ENCODE data around the gene KLHL18.
"Not testable (repeated sequence)": the region's sequence is repeated elsewhere in the genome, so short reads cannot be mapped to it uniquely, and the experiment has no call there.

KLHL18 gene

GRCh38 chr3:47315069-47315647, 32.4 kb downstream of the KLHL18 start:
- DNase-seq, result no peak

GRCh38 chr3:47316151-47316550, 33.4 kb downstream of the KLHL18 start:
- not testable (repeated sequence) for DNase-seq

DNA sequence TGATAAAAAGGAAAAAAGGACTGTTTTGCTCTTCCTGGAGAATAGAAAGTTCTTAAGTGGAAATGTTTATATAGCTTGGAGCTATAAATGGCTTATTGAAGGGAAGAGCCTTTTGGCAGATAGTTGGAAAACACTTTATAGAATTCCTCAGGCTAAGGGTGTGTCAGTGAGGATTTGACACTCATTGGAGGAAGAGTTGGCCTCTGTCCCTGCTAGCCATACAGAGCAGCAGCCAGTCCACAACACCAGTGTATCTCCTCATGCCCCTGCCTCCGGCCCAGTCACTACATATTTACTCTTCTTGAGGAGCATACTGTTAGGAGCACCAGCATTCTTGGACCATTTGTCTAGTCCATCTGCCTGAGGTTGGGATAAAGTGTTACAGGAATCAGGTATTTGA, 36.2 kb downstream of the KLHL18 start:
- DNase-seq, result no peak

DNA sequence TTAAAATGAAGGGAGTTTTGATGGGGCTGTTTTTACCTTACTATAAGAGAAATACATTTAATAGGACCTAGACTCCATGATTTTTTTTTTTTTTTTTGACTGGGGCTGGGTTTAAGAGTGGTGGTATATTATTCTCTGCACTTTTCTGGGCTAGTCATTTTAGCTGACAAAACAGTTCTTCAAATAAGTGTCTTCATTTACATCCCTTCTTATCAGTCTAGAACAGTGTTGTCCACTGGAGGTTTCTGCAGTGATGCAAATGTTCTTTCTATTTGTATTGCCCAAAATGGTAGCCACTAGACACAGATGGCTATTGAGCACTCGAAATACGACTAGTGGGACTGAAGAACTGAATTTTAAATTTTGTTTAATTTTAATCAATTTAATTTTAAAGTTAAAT, 37.2 kb downstream of the KLHL18 start:
- no peak for DNase-seq

- DNase-seq, result no peak
Measured at GRCh38 chr3:47323431-47324277, 40.9 kb downstream of the KLHL18 start.

DNA sequence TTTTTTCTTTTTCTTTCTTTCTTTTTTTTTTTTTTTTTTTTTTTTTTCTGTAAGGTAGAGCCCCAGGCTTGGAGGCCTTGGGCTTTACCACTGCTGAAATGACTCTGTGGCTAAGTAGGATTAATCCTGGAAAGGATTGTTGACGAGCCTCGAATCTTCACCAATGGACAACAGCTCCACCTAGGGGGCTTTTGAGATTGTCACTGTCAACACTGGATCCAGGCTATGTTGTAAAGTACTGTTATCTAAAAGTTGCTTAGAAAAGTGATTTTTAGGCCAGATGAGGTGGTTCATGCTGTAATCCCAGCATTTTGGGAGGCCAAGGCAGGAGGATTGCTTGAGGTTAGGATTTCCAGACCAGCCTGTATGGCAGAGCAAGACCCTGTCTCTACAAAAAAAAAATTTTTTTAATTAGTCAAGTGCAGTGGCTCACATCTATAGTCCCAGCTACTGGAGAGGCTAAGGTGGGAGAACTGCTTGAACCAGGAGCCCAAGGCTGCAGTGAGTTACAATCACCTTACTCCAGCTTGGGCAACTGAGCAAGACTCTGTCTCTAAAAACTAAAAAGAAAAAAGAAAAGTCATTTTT, 41.6 kb downstream of the KLHL18 start:
- no peak for DNase-seq

DNA sequence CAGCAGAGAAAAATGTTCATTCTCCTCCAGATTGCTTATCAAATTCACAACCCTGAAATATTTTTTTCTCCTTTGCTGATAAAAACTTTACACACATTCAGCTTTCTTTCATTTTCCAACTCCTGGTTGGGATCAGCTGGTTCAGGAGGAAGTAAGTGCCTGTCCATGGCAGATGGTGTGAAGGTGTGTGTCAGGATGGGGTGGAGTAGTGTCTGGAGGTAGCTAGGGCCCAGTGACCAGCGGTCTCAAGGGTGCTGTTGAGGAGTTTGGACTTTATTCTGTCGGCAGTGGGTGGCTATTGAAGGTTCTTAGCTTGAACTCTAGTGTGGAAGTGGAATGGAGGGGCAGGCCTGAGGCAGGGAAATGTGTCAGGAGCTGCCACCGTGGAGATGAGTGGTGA, 51.2 kb downstream of the KLHL18 start:
- DNase-seq, result no peak

DNA sequence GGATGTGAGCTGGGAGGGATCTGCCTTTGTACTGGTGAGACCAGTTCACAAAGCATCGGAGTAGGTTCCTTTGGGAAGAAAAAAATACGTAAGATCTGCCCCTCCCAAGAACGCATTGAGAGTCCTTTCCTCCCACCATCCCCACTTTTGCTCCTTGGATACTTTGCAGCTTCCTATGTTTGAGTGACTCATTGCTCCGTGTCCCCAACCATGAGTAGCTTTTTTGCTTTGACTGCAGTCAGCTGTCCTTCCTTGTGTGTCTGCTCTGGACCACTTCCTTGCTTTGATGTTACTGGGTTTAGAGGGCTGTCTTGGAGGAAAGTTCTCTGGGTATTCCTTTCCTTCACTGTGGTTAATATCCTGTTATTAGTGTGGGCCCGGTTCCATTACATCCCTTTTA, 54.9 kb downstream of the KLHL18 start:
- DNase-seq, result no peak

- DNase-seq, result no peak
Measured at GRCh38 chr3:47339951-47340350, 57.2 kb downstream of the KLHL18 start.

DNA sequence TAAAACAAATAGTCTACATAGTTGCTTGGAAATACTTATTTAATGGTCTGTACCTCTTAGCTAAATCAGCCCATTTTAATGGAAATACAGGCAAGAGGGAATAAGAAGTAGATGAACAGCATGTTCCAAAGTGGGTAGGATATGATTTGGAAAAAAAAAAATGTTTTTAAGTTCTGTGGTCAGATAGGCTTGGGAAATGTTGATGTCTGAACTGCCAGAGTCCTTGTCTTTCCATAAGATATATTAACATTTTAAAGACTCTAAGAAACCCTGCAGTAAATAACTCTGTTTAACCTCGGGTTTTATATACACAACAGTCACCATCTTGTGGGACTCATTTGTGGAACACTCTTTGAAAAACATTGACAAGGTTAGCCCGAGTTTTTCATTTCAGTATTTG, 58.1 kb downstream of the KLHL18 start:
- DNase-seq, result no peak

DNA sequence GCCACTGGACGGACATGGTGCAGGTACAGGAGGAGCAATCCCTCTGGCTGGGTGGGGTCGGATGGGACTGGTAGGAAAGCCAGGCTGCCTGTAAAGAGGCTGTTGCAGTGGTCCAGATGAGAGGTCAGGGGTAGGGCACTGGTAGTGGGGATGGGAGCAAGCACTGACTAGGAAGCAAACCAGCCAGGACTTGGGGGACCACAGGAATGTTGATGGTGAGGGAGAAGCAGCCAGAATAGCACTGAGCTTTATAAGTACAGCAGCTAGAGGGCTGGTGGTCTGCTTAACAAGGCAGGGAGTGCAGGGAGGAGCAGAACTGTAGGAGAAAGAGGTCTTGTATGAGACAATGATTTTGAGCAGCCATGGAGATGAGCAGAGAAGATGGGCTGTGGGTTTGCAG, 59.4 kb downstream of the KLHL18 start:
- no peak for DNase-seq

DNA sequence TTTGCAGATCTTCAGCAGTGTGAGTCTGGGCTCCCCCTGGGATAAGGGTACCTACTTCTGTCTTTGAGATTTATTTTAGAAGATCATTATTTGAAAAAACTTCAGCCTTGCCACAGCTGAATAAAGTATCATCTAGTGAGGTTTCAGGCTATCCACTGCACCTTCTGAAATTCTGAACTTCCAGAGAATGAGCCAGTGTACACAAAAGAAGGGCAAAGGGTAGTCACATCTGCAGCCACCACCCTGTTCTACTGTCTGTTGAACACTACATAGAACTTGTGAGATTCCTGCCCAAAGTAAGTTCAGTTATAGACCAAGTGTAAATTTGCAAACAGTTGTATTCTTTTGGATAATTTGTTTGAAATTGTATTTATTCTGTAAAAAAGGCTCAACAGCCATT, 60.1 kb downstream of the KLHL18 start:
- no peak for DNase-seq

DNA sequence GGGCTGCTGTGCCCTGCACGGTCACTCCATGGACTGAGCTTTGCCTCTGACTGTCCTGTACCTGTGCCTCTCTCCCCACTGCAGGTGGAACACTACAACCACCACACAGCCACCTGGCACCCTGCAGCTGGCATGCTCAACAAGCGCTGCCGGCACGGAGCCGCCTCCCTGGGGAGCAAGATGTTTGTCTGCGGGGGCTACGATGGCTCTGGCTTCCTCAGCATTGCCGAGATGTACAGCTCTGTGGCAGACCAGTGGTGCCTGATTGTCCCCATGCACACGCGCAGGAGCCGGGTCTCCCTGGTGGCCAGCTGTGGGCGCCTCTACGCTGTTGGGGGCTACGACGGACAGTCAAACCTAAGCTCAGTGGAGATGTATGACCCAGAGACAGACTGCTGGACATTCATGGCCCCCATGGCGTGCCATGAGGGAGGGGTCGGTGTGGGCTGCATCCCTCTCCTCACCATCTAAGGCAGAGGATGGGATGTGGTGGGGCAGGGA, 60.8 kb downstream of the KLHL18 start:
- DNase-seq, result no peak

DNA sequence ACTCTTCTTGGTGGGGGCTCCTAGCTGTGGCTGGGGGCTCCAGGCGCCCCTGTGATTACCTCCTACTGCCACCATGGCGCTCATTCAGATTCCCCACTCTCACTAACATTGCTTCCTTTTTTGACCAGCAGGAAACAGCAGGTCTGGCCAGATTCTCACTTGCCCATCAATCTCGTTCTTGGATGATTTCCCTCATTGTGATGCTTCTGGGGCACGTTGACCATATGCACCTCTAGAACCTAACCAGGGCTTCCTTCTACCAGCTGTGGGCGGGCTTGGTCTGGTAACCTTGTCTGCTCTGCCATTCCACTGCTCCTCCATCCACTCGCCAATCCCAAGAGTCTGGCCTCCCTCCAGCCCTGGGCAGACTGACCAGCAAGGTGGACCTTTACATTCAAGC, 62.2 kb downstream of the KLHL18 start:
- no peak for DNase-seq

DNA sequence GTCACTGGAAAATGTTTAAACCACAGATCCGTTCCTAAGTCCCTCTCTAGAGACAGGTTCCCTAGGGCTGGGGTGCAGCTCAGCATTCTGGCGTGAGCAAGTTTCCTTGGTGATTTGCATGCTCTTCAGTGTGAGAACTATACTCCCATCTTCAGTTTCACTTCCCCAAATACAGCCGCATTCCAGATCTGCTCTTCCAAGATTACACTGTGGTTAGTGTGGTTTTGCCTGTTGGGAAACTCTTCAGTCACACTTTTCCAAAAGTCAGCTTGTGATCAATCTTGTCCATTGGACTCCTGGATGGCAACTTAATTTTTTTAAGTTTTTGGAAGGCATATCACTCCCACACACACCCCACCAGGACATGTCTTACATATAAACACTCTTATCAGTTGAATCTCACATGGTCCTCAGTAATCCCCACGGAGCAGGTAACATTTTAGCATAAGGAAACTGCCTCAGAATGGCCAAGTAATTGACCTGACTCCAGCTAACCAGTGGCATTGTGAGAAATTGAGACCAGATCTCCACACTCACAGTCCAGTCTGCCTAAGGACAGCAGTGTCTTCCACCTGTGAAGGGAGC, 64.6 kb downstream of the KLHL18 start:
- no peak for DNase-seq

- DNase-seq, result no peak
Measured at GRCh38 chr3:47348411-47349154, 65.8 kb downstream of the KLHL18 start.

- no peak for DNase-seq
Measured at GRCh38 chr3:47355010-47355409, 72.3 kb downstream of the KLHL18 start.

DNA sequence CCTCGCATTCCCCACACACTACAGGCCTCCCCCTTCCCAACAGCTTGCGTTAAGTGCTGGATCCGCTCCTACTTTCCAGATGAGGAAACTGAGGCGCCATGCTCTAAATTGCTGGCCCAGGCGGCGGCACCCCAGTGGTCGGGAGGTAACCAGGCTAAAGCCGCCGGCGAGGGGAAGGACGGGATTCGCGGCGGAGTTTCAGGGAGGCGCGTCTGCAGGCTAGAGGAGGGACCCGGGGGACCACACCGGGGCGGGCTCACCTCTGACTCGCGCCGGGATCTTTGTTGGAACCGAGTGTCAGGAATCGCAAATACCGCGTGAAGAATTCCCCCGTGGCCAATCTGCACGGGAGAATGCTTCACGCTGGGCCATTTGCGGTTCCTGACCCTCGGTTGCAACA, 73.5 kb downstream of the KLHL18 start:
- no peak for DNase-seq

DNA sequence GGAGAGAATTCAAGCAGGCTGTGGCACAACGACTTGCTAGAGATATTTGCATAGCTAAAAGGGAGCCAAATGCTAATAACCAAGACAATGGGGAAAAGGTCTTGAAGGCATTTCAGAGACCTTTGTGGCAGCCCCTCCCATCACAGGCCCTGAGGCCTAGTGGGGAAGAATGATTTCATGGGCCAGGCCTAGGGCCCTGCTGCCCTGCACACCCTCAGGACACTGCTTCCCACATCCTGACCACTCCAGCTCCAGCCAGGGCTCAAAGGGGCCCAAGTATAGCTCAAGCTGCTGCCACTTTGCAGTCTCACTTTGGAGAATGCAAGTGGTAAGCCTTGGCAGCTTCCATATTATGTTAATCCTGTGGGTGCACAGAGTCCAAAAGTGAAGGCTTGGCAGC, 76.6 kb downstream of the KLHL18 start:
- no peak for DNase-seq

- not testable (repeated sequence) for DNase-seq
Measured at GRCh38 chr3:47360110-47360517, 77.4 kb downstream of the KLHL18 start.

DNA sequence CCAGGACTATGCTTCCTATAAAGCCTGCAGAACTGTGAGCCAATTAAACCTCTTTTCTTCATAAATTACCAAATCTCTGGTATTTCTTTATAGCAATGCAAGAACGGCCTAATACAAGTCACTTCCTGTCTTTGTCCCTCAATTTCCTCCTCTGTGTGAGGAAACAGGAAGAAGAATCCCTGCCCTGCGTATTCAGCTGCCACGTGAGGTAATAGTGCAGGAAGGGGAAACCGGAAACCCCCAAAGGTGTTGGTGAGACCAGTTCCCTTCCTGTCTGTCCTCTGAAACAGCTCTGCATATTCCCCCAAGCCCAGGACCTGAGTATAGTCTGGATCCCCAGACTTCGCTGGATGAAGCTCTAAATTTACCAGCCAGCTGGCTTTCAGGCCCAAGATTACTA, 80.0 kb downstream of the KLHL18 start:
- DNase-seq, result no peak

- no peak for DNase-seq
Measured at GRCh38 chr3:47365213-47366153, 82.7 kb downstream of the KLHL18 start.

Measured in activated CD4-positive, CD25-positive, alpha-beta regulatory T cell treated with anti-CD3 and anti-CD28 coated beads, Interleukin-2, amount 50 U/mL, for 72 hours (primary cell).